Smooth muscle cell (in vitro differentiated cells): Measurements from ENCODE around the gene WFDC5. TPM values are rescaled to one million over a fixed set of nuclear protein-coding genes. Genes with fewer than 3 reads are reported as not detected.

Source experiments
- DNase-seq: peaks from one replicate; lab custom pipeline; 2025; ENCODE audit not compliant: unreplicated experiment; lab: John Stamatoyannopoulos, UW
- H2AFZ ChIP-seq: fragments of 200-600 bp; sonication (generic); 2 replicates; pipeline ENCODE4 v1.6.0; 2016; ENCODE audit warnings: antibody characterized with exemption, low read depth, mild to moderate bottlenecking
- H3F3A ChIP-seq: fragments of 200-600 bp; sonication (generic); 2 replicates; pipeline ENCODE4 v1.6.0; 2017; ENCODE audit warnings: antibody characterized with exemption, low read depth
- H3K27ac ChIP-seq: fragments of 200-600 bp; sonication (generic); 2 replicates; pipeline ENCODE4 v1.5.1; 2016; ENCODE audit warnings: low read depth, mild to moderate bottlenecking
- H3K27me3 ChIP-seq: fragments of 200-600 bp; sonication (generic); 2 replicates; pipeline ENCODE4 v1.6.1; 2016; ENCODE audit warnings: low read depth, mild to moderate bottlenecking
- H3K36me3 ChIP-seq: fragments of 200-600 bp; sonication (generic); 2 replicates; pipeline ENCODE4 v1.5.1; 2016; ENCODE audit warnings: low read depth
- H3K4me1 ChIP-seq: fragments of 200-600 bp; sonication (generic); 2 replicates; pipeline ENCODE4 v1.5.1; 2016; ENCODE audit warnings: low read depth
- H3K4me2 ChIP-seq: fragments of 200-600 bp; sonication (generic); 2 replicates; pipeline ENCODE4 v1.6.0; 2016; ENCODE audit warnings: mild to moderate bottlenecking
- H3K4me3 ChIP-seq: fragments of 200-600 bp; sonication (generic); 2 replicates; pipeline ENCODE4 v1.5.1; 2016; ENCODE audit warnings: mild to moderate bottlenecking
- H3K79me2 ChIP-seq: fragments of 200-600 bp; sonication (generic); 2 replicates; pipeline ENCODE4 v1.6.0; 2016; ENCODE audit warnings: low read depth, mild to moderate bottlenecking
- H3K9ac ChIP-seq: fragments of 200-600 bp; sonication (generic); 2 replicates; pipeline ENCODE4 v1.6.0; 2016; ENCODE audit warnings: low read depth
- H3K9me3 ChIP-seq: fragments of 200-600 bp; sonication (generic); replicated peaks from 2 replicates; pipeline ENCODE4 v1.5.1; 2016; ENCODE audit warnings: low read depth
- H4K20me1 ChIP-seq: fragments of 200-600 bp; sonication (generic); 2 replicates; pipeline ENCODE4 v1.6.0; 2016; ENCODE audit warnings: low read depth
- WGBS: methylation state at CpG from one replicate; pipeline ENCODE4 v1.1.7; 2016; ENCODE audit warnings: low lambda C conversion rate; 5-methylcytosine and 5-hydroxymethylcytosine counted together
- polyA plus RNA-seq: library from polyadenylated mRNA; unstranded; fragments of >200 nt; fragmentation: Nextera tagmentation; extraction: Ambion mirVana; gene quantifications from 2 replicates; pipeline ENCODE4 v1.2.1, GENCODE V29; 2016
- total RNA-seq: library from RNA; depleted of rRNA; stranded (reverse); fragments of >200 nt; gene quantifications from 2 replicates; pipeline ENCODE4 v1.2.3, GENCODE V29; 2014
- TF ChIP-seq, protein P1 (sequence below): fragments of 200-600 bp; sonication (generic); IDR thresholded peaks from 2 replicates; pipeline ENCODE4 v1.5.1; 2017; ENCODE audit warnings: borderline replicate concordance, mild to moderate bottlenecking, antibody characterized with exemption; ENCODE audit not compliant: insufficient read depth, poor library complexity, severe bottlenecking

The WFDC5 gene
- total and polyA plus RNA-seq, 2 experiments from 2014 or later, result not detected

DNA sequence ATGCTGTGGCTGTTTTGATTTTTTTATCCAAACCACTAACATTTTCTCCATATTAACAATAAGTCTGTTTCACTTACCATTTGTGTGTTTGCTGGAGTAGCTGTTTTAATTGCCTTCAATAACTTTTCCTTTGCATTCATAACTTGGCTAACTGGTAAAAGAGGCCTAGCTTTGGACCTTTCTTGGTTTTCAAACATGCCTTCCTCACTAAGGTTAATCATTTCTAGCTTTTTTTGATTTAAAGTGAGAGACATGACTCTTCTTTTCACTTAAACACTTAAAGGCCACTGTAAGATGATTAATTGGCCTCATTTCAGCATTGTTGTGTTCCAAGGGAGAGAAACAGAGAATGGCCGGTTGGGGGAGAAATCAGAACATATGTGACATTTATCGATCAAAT is 6.4 kb upstream of the WFDC5 start:
- 96% methylated on average over 2 of the region's 2 CpGs for WGBS

DNA sequence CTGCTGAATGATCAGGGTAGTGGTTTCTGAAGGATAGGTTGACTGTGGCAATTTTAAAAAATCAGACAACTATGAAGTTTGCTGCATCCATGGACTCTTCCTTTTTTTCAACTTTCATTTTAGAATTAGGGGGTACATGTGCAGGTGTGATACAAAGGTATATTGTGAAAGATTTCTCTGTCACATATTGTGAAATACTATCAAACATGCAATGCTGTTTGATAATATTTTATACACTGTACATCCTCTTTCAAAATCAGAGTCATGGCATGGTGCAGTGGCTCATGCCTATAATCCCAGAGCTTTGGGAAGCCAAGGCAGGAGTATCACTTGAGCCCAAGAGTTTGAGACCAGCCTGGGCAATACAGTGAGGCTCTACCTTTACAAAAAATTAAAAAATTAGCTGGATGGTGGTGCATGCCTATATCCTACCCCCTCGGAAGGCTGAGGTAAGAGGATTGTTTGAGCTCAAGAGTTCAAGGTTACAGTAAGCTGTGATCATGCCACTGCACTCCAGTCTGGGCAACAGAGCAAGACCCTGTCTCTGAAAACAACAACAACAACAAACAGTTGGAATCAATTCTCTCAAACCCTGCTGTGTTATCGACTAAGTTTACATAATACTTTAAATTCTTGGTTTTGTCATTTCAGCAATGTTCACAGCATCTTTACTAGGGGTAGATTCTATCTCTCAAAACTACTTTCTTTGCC is 4.7 kb upstream of the WFDC5 start:
- 88% methylated on average over 2 of the region's 2 CpGs for WGBS

More for the DNA sequence above, 6.4 kb upstream of the WFDC5 start:
- H2AFZ ChIP-seq, result no peak overlapping the region
- no peaks in the 10 kb centered on the region for H4K20me1 ChIP-seq
- H3K9me3 ChIP-seq, result no peaks in the 10 kb centered on the region
- H3K4me3 ChIP-seq, result no peak overlapping the region
- no peak overlapping the region for H3K27ac ChIP-seq
- no peaks in the 10 kb centered on the region for H3K36me3 ChIP-seq
- H3K27me3 ChIP-seq, result no peaks in the 10 kb centered on the region
- H3K9ac ChIP-seq, result no peak overlapping the region
- TF ChIP-seq, protein P1, sequence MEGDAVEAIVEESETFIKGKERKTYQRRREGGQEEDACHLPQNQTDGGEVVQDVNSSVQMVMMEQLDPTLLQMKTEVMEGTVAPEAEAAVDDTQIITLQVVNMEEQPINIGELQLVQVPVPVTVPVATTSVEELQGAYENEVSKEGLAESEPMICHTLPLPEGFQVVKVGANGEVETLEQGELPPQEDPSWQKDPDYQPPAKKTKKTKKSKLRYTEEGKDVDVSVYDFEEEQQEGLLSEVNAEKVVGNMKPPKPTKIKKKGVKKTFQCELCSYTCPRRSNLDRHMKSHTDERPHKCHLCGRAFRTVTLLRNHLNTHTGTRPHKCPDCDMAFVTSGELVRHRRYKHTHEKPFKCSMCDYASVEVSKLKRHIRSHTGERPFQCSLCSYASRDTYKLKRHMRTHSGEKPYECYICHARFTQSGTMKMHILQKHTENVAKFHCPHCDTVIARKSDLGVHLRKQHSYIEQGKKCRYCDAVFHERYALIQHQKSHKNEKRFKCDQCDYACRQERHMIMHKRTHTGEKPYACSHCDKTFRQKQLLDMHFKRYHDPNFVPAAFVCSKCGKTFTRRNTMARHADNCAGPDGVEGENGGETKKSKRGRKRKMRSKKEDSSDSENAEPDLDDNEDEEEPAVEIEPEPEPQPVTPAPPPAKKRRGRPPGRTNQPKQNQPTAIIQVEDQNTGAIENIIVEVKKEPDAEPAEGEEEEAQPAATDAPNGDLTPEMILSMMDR, result no peak
- no peaks in the 10 kb centered on the region for H3K4me1 ChIP-seq
- H3K79me2 ChIP-seq, result no peaks in the 10 kb centered on the region
- no peak overlapping the region for H3K4me2 ChIP-seq
- no peak for DNase-seq
- no peaks in the 10 kb centered on the region for H3F3A ChIP-seq

DNA sequence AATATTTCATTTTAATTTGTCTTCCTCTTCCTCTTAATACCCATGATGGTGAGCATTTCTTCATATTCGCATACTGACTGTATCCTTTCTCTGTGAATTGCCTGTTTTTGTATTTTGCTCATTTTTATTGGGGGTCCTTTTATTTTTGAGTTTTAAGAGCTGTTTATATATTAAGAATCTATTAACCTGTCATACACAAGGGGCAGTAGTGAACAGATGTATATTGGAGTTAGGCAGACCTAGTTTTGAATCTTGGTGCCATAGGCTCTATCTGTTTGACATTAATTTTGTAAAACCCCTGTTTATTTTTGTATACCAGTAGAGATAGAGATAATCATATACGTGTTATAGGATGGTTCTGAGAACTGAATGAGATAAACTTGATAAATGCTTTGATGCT is 3.1 kb upstream of the WFDC5 start:
- H3K4me2 ChIP-seq, result no peak overlapping the region
- TF ChIP-seq, protein P1, result no peak
- H3K36me3 ChIP-seq, result no peaks in the 10 kb centered on the region
- H3F3A ChIP-seq, result no peaks in the 10 kb centered on the region
- no peaks in the 10 kb centered on the region for H3K9me3 ChIP-seq
- no peak for DNase-seq
- no peaks in the 10 kb centered on the region for H3K4me1 ChIP-seq
- H2AFZ ChIP-seq, result no peak overlapping the region
- no peak overlapping the region for H3K9ac ChIP-seq
- no peaks in the 10 kb centered on the region for H3K27me3 ChIP-seq
- 87% methylated on average over 2 of the region's 2 CpGs for WGBS
- no peaks in the 10 kb centered on the region for H3K79me2 ChIP-seq
- H3K27ac ChIP-seq, result no peak overlapping the region
- no peaks in the 10 kb centered on the region for H4K20me1 ChIP-seq
- no peak overlapping the region for H3K4me3 ChIP-seq

More for the DNA sequence above, 4.7 kb upstream of the WFDC5 start:
- Histone ChIP-seq H3K27me3 (no peaks in the 10 kb centered on the region), H4K20me1 (no peaks in the 10 kb centered on the region), H3F3A (no peaks in the 10 kb centered on the region), H3K9me3 (no peaks in the 10 kb centered on the region), H3K27ac (no peak overlapping the region), H3K4me3 (no peak overlapping the region), H3K4me2 (no peak overlapping the region), H3K79me2 (no peaks in the 10 kb centered on the region), H3K9ac (no peak overlapping the region), H3K4me1 (no peaks in the 10 kb centered on the region), H3K36me3 (no peaks in the 10 kb centered on the region), H2AFZ (no peak overlapping the region)
- no peak for DNase-seq
- TF ChIP-seq, protein P1, result no peak

DNA sequence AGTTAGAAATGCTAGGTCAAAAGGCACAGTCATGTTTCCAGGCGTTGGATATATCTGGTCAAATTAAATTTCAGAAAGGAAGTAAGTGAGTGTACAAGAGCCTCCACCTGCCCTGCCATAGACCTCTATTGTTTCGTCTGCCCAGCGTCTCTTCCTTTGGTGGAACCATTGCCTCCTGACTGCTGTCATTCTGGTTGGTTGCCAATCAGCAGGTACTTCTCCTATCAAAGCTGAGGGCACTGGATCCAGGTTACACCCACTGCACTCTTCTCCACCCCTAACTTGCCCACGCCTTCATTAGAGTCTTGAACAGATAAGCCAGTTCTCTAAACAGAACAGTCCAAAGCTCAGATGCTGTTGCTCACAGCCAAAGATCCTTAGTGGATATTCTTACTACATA is 2.6 kb upstream of the WFDC5 start:
- Histone ChIP-seq H3K27me3 (no peaks in the 10 kb centered on the region), H3K79me2 (no peaks in the 10 kb centered on the region), H3K9me3 (no peaks in the 10 kb centered on the region), H3F3A (no peaks in the 10 kb centered on the region), H3K4me3 (no peak overlapping the region), H3K27ac (no peak overlapping the region), H2AFZ (no peak overlapping the region), H3K4me2 (no peak overlapping the region), H3K9ac (no peak overlapping the region), H4K20me1 (no peaks in the 10 kb centered on the region), H3K36me3 (no peaks in the 10 kb centered on the region), H3K4me1 (no peaks in the 10 kb centered on the region)
- TF ChIP-seq, protein P1, result no peak
- no peak for DNase-seq
- 92% methylated on average over 4 of the region's 4 CpGs for WGBS
